K562 (cell line): ENCODE data around the gene SLC28A3.

ENCODE experiments used
- CBX2 ChIP-seq: fragments of 200-600 bp; sonication (generic); IDR thresholded peaks from one replicate; pipeline ENCODE4 v1.6.1; 2012; ENCODE audit warnings: mild to moderate bottlenecking, low read length, inconsistent platforms; ENCODE audit not compliant: insufficient read depth, poor library complexity, severe bottlenecking
- CREB1 ChIP-seq, 2 experiments: sonication (generic) in 1 of 2; formaldehyde crosslinking in 1 of 2; IDR thresholded peaks; 2 replicates each; pipeline versions ENCODE4 v1.6.1 to v1.8.0; 2012 to 2022; ENCODE audit warnings: inconsistent platforms in 1 of 2, mild to moderate bottlenecking in 1 of 2, missing genetic modification reagents in 1 of 2, moderate library complexity in 1 of 2
- CTCF ChIP-seq, 3 experiments: IDR thresholded peaks in 2 of 3; conservative IDR thresholded peaks in 1 of 3; 2 replicates each; pipeline ENCODE4 v1.5.1; 2011 to 2012; ENCODE audit warnings: low read length in 3 of 3, mild to moderate bottlenecking in 3 of 3, control low read depth in 2 of 3, improper control_type of control experiment in 1 of 3, inconsistent platforms in 1 of 3, low read depth in 1 of 3, mixed read lengths in 1 of 3, moderate library complexity in 1 of 3; ENCODE audit not compliant: insufficient read depth in 2 of 3
- DNMT1 ChIP-seq: fragments of 450-650 bp; IDR thresholded peaks from 2 replicates; pipeline ENCODE4 v1.6.1; 2016; ENCODE audit warnings: antibody characterized with exemption, mild to moderate bottlenecking
- ETV6 ChIP-seq, 3 experiments: fragments of 150-350 bp in 1 of 3; sonication (generic) in 1 of 3; formaldehyde crosslinking in 1 of 3; IDR thresholded peaks; 2 replicates each; pipeline versions ENCODE4 v1.6.1 to v1.8.0; 2014 to 2022; ENCODE audit warnings: borderline replicate concordance in 2 of 3, low read depth in 2 of 3, antibody characterized with exemption in 1 of 3, low read length in 1 of 3, mild to moderate bottlenecking in 1 of 3, missing genetic modification reagents in 1 of 3
- HOMEZ ChIP-seq: fragments of 250-450 bp; sonication (Bioruptor Pico); IDR thresholded peaks from 2 replicates; pipeline ENCODE4 v1.4.0; 2020; ENCODE audit warnings: mild to moderate bottlenecking, moderate library complexity
- IRF2 ChIP-seq: sonication (generic); formaldehyde crosslinking; IDR thresholded peaks from 2 replicates; pipeline ENCODE4 v1.8.1; 2022; ENCODE audit warnings: mild to moderate bottlenecking, missing genetic modification reagents
- SAP30 ChIP-seq: fragments of 200-600 bp; sonication (generic); IDR thresholded peaks from 2 replicates; pipeline ENCODE4 v1.6.1; 2012; ENCODE audit warnings: borderline replicate concordance, low read depth, mild to moderate bottlenecking, moderate library complexity, low read length, control low read depth, inconsistent platforms; ENCODE audit not compliant: insufficient read depth, poor library complexity, severe bottlenecking
- TBP ChIP-seq: optimal IDR thresholded peaks from 2 replicates; pipeline ENCODE3; 2011; ENCODE audit warnings: low read depth, low read length, improper control_type of control experiment
- YBX1 ChIP-seq: fragments of 450-650 bp; IDR thresholded peaks from 2 replicates; pipeline ENCODE4 v1.7.1; 2016; ENCODE audit warnings: mild to moderate bottlenecking
- ZNF232 ChIP-seq: sonication (generic); formaldehyde crosslinking; IDR thresholded peaks from 2 replicates; pipeline ENCODE4 v1.8.0; 2022; ENCODE audit warnings: mild to moderate bottlenecking, missing genetic modification reagents

GRCh38 chr9:84241817-84242373 lies 98.7 kb downstream of the SLC28A3 start:
- TF ChIP-seq SAP30 (no peak), ZNF232 (no peak), CBX2 (no peak), CREB1 (IDR thresholded peaks at IDR 0.05) (no peak), CREB1 (CRISPR knock-in tag; IDR thresholded peaks at IDR 0.05) (no peak), HOMEZ (CRISPR knock-in tag) (no peak), TBP (no peak), ETV6 (IDR thresholded peaks at IDR 0.05; ENCODE audit: borderline replicate concordance in 1 of 2, low read depth in 2 of 2, low read length in 1 of 2) (no peak), ETV6 (CRISPR knock-in tag; IDR thresholded peaks at IDR 0.05; ENCODE audit: borderline replicate concordance) (no peak), DNMT1 (no peak), CTCF (IDR thresholded peaks at IDR 0.05 in 2 of 3, conservative IDR thresholded peaks at IDR 0.05 in 1 of 3; ENCODE audit: insufficient read depth in 2 of 3, low read depth in 1 of 3, low read length in 3 of 3) (no peak), YBX1 (no peak), IRF2 (no peak)
